Stimulated activated naive CD8-positive, alpha-beta T cell treated with anti-CD3 and anti-CD28 coated beads, Interleukin-15, Interleukin-2, amounts not matched to agents 100 ng/mL and 50 ng/mL, for 24 hours (primary cell): ENCODE data around the gene ZSCAN5A.
"Not testable (repeated sequence)": the region's sequence is repeated elsewhere in the genome, so short reads cannot be mapped to it uniquely, and the experiment has no call there.

Source experiments
- H3K27ac Mint-ChIP-seq: one replicate; pipeline ENCODE4 v1.8.0; 2021; ENCODE audit warnings: mild to moderate bottlenecking, mixed read lengths
- H3K27me3 Mint-ChIP-seq: one replicate; pipeline ENCODE4 v1.8.0; 2021; ENCODE audit warnings: mixed read lengths
- H3K36me3 Mint-ChIP-seq: one replicate; pipeline ENCODE4 v1.8.0; 2021; ENCODE audit warnings: low read depth, mixed read lengths
- H3K4me1 Mint-ChIP-seq: one replicate; pipeline ENCODE4 v1.8.0; 2021; ENCODE audit warnings: low read depth, mixed read lengths
- H3K4me3 Mint-ChIP-seq: one replicate; pipeline ENCODE4 v1.8.0; 2021; ENCODE audit warnings: mild to moderate bottlenecking, mixed read lengths
- H3K9me3 Mint-ChIP-seq: one replicate; pipeline ENCODE4 v1.8.0; 2021; ENCODE audit warnings: mixed read lengths

Gene ZSCAN5A

GRCh38 chr19:56221851-56222250, 92.8 kb downstream of the ZSCAN5A start:
- Mint-ChIP-seq H3K27me3 (peaks cover 13% of the 10 kb centered on the region), H3K4me3 (no peak overlapping the region), H3K36me3 (peaks cover 16% of the 10 kb centered on the region), H3K4me1 (peaks cover 3% of the 10 kb centered on the region), H3K27ac (no peak overlapping the region), H3K9me3 (no peaks in the 10 kb centered on the region)

GRCh38 chr19:56221442-56221841, 93.2 kb downstream of the ZSCAN5A start:
- H3K36me3 Mint-ChIP-seq, result peaks cover 16% of the 10 kb centered on the region
- not testable (repeated sequence) for H3K27ac Mint-ChIP-seq, H3K4me1 Mint-ChIP-seq, H3K4me3 Mint-ChIP-seq, H3K9me3 Mint-ChIP-seq
- H3K27me3 Mint-ChIP-seq, result peaks cover 16% of the 10 kb centered on the region

DNA sequence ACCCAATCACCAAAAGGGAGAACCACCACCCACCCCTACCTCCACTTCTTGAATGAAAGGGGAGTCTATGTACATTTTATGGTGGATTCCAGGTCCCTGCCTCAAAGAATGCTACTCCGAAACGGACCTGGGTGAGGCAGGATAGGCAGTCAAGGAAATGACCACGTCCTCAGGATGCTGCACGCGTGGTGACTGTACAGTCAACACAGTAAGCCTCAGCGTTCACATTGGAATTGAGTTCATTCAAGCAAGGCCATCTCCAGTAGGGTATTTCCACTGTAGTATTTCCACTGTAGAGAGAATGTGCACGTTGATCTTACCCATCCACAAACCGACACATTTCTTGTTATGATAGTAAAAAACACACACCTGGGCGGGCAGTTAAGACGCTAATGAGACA, 95.7 kb downstream of the ZSCAN5A start:
- no peaks in the 10 kb centered on the region for H3K9me3 Mint-ChIP-seq
- H3K4me3 Mint-ChIP-seq, result no peak overlapping the region
- H3K27ac Mint-ChIP-seq, result no peak overlapping the region
- peaks cover 3% of the 10 kb centered on the region for H3K4me1 Mint-ChIP-seq
- H3K36me3 Mint-ChIP-seq, result peaks cover 16% of the 10 kb centered on the region
- H3K27me3 Mint-ChIP-seq, result peaks cover 24% of the 10 kb centered on the region

DNA sequence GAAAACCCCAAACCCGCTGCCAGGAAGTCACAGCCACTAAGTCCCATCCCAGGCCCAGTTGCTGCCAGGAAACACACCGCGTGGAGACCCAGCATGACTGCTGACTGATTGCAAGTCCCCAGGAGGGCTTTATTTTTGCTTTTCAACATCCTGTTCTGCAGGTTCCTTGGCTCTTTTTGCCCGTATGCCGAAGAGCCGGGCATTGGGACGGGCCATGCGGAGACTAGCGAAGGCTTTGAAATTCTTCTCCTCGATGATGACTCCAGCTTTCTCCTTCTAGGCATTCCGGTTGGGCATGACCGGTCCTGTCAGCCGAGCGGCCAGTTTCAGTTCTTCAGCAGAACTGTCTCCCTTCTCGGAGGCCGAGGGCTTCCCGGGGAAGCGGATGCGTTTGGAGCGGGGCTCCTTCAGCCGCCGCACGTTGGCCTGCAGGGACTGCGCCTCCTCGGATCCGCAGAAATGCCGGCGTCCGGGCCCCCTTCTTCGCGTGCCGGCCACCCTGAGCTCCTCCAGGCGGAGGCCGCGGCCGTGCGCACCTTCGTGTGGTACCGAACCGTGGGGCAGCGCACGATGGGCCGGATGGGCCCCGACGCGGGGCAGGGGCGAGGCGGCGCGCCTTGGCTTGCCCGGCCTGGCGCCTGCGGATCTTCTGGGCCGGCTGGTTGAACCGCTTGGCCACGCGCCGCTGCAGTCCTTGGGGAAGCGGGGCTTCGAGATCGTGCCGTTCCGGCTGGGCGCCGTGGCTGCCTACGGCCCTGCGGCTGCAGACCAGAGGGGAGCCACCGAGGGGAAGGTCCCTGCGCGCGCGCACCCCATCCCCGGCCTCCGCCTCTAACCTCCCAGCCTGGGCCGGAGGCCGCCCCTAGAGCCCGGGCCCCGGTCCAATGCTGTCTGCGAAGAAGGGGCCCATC, 97.3 kb downstream of the ZSCAN5A start:
- Mint-ChIP-seq H3K4me1 (peaks cover 3% of the 10 kb centered on the region), H3K4me3 (no peak overlapping the region), H3K36me3 (peaks cover 9% of the 10 kb centered on the region), H3K27me3 (peaks cover 24% of the 10 kb centered on the region), H3K9me3 (no peaks in the 10 kb centered on the region), H3K27ac (no peak overlapping the region)

GRCh38 chr19:56211718-56212117, 102.9 kb downstream of the ZSCAN5A start:
- Mint-ChIP-seq H3K27me3 (peaks cover 10% of the 10 kb centered on the region), H3K27ac (no peak overlapping the region), H3K4me3 (no peak overlapping the region), H3K9me3 (no peaks in the 10 kb centered on the region), H3K4me1 (no peaks in the 10 kb centered on the region), H3K36me3 (no peaks in the 10 kb centered on the region)

- H3K4me1 Mint-ChIP-seq, H3K27me3 Mint-ChIP-seq, H3K36me3 Mint-ChIP-seq, H3K27ac Mint-ChIP-seq, H3K4me3 Mint-ChIP-seq, H3K9me3 Mint-ChIP-seq: not testable (repeated sequence)
These were observed 104.6 kb downstream of the ZSCAN5A start for GRCh38 chr19:56210036-56210435.

GRCh38 chr19:56209091-56209490, 105.5 kb downstream of the ZSCAN5A start:
- no peaks in the 10 kb centered on the region for H3K9me3 Mint-ChIP-seq
- no peak overlapping the region for H3K4me3 Mint-ChIP-seq
- no peaks in the 10 kb centered on the region for H3K4me1 Mint-ChIP-seq
- peaks cover 5% of the 10 kb centered on the region for H3K27me3 Mint-ChIP-seq
- H3K27ac Mint-ChIP-seq, result no peak overlapping the region
- H3K36me3 Mint-ChIP-seq, result no peaks in the 10 kb centered on the region

DNA sequence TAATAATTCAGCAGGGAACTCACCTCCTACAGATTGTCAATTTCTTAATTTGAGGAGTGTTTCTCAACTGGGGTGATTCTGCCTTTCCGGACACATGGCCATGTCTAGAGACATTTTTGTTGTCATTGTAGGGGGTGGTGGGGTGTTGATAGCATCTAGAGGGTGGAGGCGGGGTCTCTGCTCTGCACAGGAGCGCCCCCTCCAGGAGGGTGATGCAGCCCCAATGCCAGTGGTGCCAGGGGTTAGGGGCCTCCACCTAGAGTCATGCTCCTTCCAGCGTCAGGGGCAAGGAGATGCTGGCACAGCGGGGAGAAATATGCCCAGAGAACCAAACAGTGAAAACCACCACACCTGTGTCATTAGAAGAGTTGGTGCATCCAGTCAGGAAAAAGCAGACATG, 107.1 kb downstream of the ZSCAN5A start:
- H3K27ac Mint-ChIP-seq, H3K27me3 Mint-ChIP-seq, H3K9me3 Mint-ChIP-seq, H3K4me3 Mint-ChIP-seq, H3K36me3 Mint-ChIP-seq, H3K4me1 Mint-ChIP-seq: not testable (repeated sequence)

DNA sequence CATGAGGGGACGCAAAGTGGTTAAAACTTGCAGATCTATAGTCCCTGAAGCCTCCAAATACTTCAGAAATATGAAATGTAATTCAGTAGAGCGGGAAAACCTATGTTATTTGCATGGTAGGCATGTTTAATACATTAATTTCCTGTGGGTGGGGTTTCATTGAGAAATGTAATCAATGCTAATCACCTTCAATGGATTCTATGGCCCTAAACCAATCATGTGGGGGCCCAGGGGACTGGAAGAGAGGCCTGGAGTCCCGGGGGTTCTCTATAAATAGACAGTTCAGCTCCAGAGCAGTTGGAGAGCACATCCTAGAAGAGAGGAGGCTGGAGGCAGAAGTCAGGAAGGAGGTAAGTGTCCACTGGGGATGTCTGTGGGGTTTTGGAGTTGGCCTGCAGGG, 112.7 kb downstream of the ZSCAN5A start, which contains the start of gene ZSCAN5C:
TSS of gene ZSCAN5C (plus strand) at position 301 of the 400 bp plus-strand sequence. CDS start 3,641 bp downstream, outside the sequence.
- H3K4me3 Mint-ChIP-seq, result no peak within 1 kb of the TSS
- no peak within 1 kb of the TSS for H3K27ac Mint-ChIP-seq
- no peaks in the 10 kb centered on the region for H3K36me3 Mint-ChIP-seq
- H3K27me3 Mint-ChIP-seq, result peaks cover 5% of the 10 kb centered on the region
- no peaks in the 10 kb centered on the region for H3K4me1 Mint-ChIP-seq
- no peaks in the 10 kb centered on the region for H3K9me3 Mint-ChIP-seq

DNA sequence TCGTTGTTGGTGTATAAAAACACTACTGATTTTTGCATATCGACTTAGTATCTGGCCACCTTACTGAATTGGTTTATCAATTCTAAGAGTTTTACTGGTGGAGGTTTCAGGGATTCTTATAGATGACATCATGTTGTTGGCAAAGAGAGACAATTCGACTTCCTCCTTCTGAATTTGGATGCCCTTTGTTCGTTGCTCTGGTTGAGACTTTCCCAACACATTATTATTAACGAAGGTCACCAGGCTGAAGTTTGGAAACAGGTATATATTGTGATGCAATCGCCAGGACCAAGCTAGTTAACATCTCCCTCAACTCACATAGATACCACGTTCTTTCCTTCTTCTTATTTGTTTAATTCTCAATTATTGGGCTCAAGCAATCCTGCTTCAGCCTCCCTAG, 115.0 kb downstream of the ZSCAN5A start:
- H3K27me3 Mint-ChIP-seq, result no peaks in the 10 kb centered on the region
- H3K4me1 Mint-ChIP-seq, result no peaks in the 10 kb centered on the region

DNA sequence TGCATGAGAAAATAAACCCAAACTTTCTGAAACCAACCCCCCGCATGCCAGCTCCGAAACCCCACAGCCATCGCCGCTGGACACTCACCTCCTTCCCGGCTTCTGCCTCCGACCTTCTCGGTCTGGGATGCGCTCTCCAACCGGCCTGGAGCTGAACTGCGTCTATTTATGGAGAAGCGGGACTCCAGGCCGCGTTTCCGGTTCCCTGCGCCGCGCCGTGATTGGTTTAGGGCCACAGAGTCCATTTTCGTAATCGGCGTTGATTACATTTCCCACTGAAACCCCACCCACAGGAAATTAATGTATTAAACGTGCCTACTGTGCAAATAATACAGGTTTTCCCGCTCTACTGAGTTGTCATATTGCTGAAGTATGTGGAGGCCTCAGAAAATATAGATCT, 117.0 kb downstream of the ZSCAN5A start, which contains the start of gene ZSCAN5B:
TSS of gene ZSCAN5B (minus strand) at position 138 of the 400 bp plus-strand sequence. CDS start 4,731 bp downstream, outside the sequence.
- not testable (repeated sequence) for H3K27ac Mint-ChIP-seq, H3K9me3 Mint-ChIP-seq, H3K4me1 Mint-ChIP-seq, H3K4me3 Mint-ChIP-seq, H3K36me3 Mint-ChIP-seq, H3K27me3 Mint-ChIP-seq

More for the DNA sequence above, 115.0 kb downstream of the ZSCAN5A start:
- H3K4me3 Mint-ChIP-seq, result no peak overlapping the region
- no peaks in the 10 kb centered on the region for H3K9me3 Mint-ChIP-seq
- H3K27ac Mint-ChIP-seq, result no peak overlapping the region
- no peaks in the 10 kb centered on the region for H3K36me3 Mint-ChIP-seq

DNA sequence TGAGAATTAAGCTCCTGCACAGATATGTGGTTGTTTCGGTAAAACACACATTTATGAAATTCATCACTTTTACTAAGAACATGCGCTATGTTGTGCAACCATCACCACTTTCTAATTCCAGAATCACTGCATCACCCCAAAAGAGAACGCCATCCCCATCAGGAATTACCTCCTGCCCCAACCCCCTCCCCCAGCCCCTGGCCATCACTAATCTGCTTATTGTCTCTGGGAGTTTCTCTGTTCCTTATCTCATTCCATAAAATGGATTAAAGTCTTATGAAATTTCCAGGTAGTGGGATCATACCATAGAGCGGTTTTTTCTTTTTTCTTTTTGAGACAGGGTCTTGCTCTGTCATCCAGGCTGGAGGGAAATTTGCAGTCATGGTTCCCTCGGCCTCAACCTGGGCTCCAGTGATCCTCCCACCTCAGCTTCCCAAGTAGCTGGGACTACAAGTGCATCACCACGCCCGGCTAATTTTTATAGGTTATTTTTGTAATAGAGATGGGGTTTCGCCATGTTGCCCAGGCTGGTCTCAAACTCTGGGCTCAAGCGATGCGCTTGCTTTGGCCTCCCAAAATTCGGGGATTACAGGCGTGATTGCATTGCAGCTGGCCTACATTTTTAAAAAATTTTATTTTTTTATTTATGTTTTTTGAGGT, 120.5 kb downstream of the ZSCAN5A start:
- no peak overlapping the region for H3K4me3 Mint-ChIP-seq
- H3K27me3 Mint-ChIP-seq, result no peaks in the 10 kb centered on the region
- H3K4me1 Mint-ChIP-seq, result no peaks in the 10 kb centered on the region
- no peak overlapping the region for H3K27ac Mint-ChIP-seq
- H3K36me3 Mint-ChIP-seq, result no peaks in the 10 kb centered on the region
- no peaks in the 10 kb centered on the region for H3K9me3 Mint-ChIP-seq

GRCh38 chr19:56191711-56192110, 122.9 kb downstream of the ZSCAN5A start:
- no peak overlapping the region for H3K27ac Mint-ChIP-seq
- no peaks in the 10 kb centered on the region for H3K27me3 Mint-ChIP-seq
- H3K9me3 Mint-ChIP-seq, result no peaks in the 10 kb centered on the region
- no peaks in the 10 kb centered on the region for H3K36me3 Mint-ChIP-seq
- no peaks in the 10 kb centered on the region for H3K4me1 Mint-ChIP-seq
- no peak overlapping the region for H3K4me3 Mint-ChIP-seq

DNA sequence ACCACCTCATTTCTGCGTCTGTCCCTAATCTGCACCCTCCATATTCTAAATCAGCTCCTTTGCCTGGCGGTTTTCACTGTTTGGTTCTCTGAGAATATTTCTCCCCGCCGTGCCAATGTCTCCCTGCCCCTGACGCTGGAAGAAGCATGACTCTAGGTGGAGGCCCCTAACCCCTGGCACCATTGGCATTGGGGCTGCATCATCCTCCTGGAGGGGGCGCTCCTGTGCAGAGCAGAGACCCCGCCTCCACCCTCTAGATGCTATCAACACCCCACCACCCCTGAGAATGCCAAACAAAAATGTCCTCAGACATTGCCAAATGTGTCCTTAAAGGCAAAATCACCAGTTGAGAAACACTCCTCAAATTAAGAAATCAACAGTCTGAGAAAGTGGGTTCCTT, 123.5 kb downstream of the ZSCAN5A start:
- Mint-ChIP-seq H3K27ac (no peak overlapping the region), H3K9me3 (no peaks in the 10 kb centered on the region), H3K4me1 (no peaks in the 10 kb centered on the region), H3K4me3 (no peak overlapping the region), H3K27me3 (no peaks in the 10 kb centered on the region), H3K36me3 (no peaks in the 10 kb centered on the region)

GRCh38 chr19:56189785-56190184, 124.9 kb downstream of the ZSCAN5A start:
- H3K4me3 Mint-ChIP-seq, result no peak overlapping the region

More at GRCh38 chr19:56189785-56190184, 124.9 kb downstream of the ZSCAN5A start:
- Mint-ChIP-seq H3K9me3 (no peaks in the 10 kb centered on the region), H3K27me3 (no peaks in the 10 kb centered on the region), H3K4me1 (no peaks in the 10 kb centered on the region), H3K27ac (no peak overlapping the region), H3K36me3 (no peaks in the 10 kb centered on the region)
